Stimulated activated CD8-positive, alpha-beta memory T cell treated with anti-CD3 and anti-CD28 coated beads, Interleukin-15, amount 100 ng/mL, for 4 hours (primary cell): ENCODE results near the gene PJA1.

Source experiments
- DNase-seq, 2 donors: peaks; one replicate each; pipeline ENCODE4 v3.0.0-alpha.2; 2020; ENCODE audit warnings: low read depth in 2 of 2

PJA1 gene

GRCh38 chrX:69165087-69165651, at the start of gene PJA1:
Gene PJA1 (minus strand): TSS chrX:69165453. CDS start chrX:69163073, 2,380 bp downstream.
- DNase-seq, result peak; percentile 51 to 54

- DNase-seq, result no peak
Measured at GRCh38 chrX:69214463-69214862, 49.2 kb upstream of the PJA1 start.

GRCh38 chrX:69211701-69212100, 46.4 kb upstream of the PJA1 start:
- no peak for DNase-seq

- DNase-seq, result no peak
Measured at GRCh38 chrX:69210581-69210980, 45.3 kb upstream of the PJA1 start.

GRCh38 chrX:69207216-69207615, 42.0 kb upstream of the PJA1 start:
- DNase-seq, result no peak

- no peak for DNase-seq
Measured at GRCh38 chrX:69203638-69204037, 38.4 kb upstream of the PJA1 start.

- DNase-seq, result no peak
Measured at GRCh38 chrX:69197690-69198089, 32.4 kb upstream of the PJA1 start.

- no peak for DNase-seq
Measured at GRCh38 chrX:69196666-69197065, 31.4 kb upstream of the PJA1 start.

- no peak for DNase-seq
Measured at GRCh38 chrX:69195810-69196209, 30.6 kb upstream of the PJA1 start.

GRCh38 chrX:69195192-69195591, 29.9 kb upstream of the PJA1 start:
- DNase-seq, result no peak

- no peak for DNase-seq
Measured at GRCh38 chrX:69192603-69193002, 27.4 kb upstream of the PJA1 start.

- DNase-seq, result no peak
Measured at GRCh38 chrX:69189576-69190371, 24.5 kb upstream of the PJA1 start.

- no peak for DNase-seq
Measured at GRCh38 chrX:69186651-69187050, 21.4 kb upstream of the PJA1 start.

GRCh38 chrX:69185886-69186285, 20.6 kb upstream of the PJA1 start:
- DNase-seq, result no peak

GRCh38 chrX:69185141-69185540, 19.9 kb upstream of the PJA1 start:
- no peak for DNase-seq

- no peak for DNase-seq
Measured at GRCh38 chrX:69182818-69183380, 17.6 kb upstream of the PJA1 start.

GRCh38 chrX:69179380-69179911, 14.2 kb upstream of the PJA1 start:
- DNase-seq, result no peak

- DNase-seq, result no peak
Measured at GRCh38 chrX:69178592-69178991, 13.3 kb upstream of the PJA1 start.

GRCh38 chrX:69177511-69178162, 12.4 kb upstream of the PJA1 start:
- no peak for DNase-seq

- DNase-seq, result no peak
Measured at GRCh38 chrX:69176053-69176452, 10.8 kb upstream of the PJA1 start.

GRCh38 chrX:69173906-69174305, 8.7 kb upstream of the PJA1 start:
- DNase-seq, result no peak

- DNase-seq, result no peak
Measured at GRCh38 chrX:69172937-69173336, 7.7 kb upstream of the PJA1 start.
